Fibroblast of skin of abdomen (primary cell): Measurements from ENCODE around the gene IL3RA. TPM values are rescaled to one million over a fixed set of nuclear protein-coding genes. Genes with fewer than 3 reads are reported as not detected.
"Not testable (repeated sequence)": the region's sequence is repeated elsewhere in the genome, so short reads cannot be mapped to it uniquely, and the experiment has no call there.

Source experiments
- DNase-seq: peaks from one replicate; pipeline ENCODE4 v3.0.0-alpha.2; 2013
- polyA plus RNA-seq, 2 experiments: library from polyadenylated mRNA; unstranded; fragments of 120-200 nt; gene quantifications; one replicate each; pipeline ENCODE4 v1.2.1, GENCODE V29; 2013; ENCODE audit not compliant: insufficient read length in 2 of 2

The IL3RA gene
- 0.62 TPM for polyA plus RNA-seq (2013, experiment 1 of 2; ENCODE audit: insufficient read length)
- polyA plus RNA-seq (2013, experiment 2 of 2; ENCODE audit: insufficient read length): 1.3 TPM

DNA sequence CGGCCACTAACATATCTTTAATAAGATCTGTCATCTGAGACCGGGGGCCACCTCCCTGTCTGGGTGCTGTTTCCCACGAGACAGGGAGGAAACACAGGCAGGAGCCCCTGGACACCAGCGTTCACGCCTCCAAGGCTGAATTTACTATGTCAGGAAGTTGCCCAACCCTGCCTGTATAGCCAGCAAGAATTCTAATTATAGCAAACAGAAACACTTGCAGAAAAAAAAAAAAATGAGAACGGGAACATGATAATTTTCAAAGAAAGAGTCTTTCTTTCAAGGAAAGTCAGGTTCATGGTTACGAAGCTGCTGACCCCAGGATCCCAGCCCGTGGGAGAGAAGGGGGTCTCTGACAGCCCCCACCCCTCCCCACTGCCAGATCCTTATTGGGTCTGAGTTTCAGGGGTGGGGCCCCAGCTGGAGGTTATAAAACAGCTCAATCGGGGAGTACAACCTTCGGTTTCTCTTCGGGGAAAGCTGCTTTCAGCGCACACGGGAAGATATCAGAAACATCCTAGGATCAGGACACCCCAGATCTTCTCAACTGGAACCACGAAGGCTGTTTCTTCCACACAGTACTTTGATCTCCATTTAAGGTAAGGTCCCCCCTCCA is at the start of gene IL3RA:
IL3RA (plus strand) TSS at position 455 of the 613 bp plus-strand sequence. CDS start 4,981 bp downstream, outside the sequence.
- DNase-seq: no peak

GRCh38 chrX:1289535-1289934 is 47.0 kb upstream of the IL3RA start:
- DNase-seq: no peak

- no peak for DNase-seq
Observed at GRCh38 chrX:1291110-1291740, 45.4 kb upstream of the IL3RA start.

GRCh38 chrX:1292575-1293290 is 43.9 kb upstream of the IL3RA start:
- no peak for DNase-seq

DNA sequence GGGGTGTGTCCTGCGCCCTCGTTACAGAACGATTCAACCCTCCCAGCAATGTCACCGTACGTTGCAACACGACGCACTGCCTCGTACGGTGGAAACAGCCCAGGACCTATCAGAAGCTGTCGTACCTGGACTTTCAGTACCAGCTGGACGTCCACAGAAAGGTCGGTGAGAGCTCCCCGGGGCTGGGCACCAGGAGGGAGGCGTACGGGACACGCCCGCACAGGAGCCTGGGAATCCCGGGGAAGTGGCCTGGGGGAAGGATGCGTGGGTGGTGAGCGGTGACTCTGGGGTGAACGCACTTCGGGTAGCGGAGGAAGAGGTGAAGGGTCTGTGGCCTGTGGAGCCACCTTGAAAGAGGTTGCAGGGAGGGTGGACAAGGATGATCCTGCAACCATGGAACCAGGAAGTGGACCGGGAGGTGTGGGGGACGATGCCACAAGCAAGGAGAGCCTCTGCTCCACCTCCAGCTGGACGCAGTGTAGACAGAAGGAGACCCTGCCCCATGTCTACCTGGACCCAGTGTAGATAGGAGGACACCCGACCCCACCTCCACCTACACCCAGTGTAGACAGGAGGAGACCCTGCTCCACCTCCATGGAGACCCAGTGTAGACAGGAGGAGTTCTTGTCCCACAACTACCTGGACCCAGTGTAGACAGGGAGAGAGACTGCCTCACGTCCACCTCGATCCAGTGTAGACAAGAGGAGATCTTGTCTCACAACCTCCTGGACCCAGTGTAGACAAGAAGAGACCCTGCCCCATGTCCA is 42.1 kb upstream of the IL3RA start:
- DNase-seq: no peak

DNA sequence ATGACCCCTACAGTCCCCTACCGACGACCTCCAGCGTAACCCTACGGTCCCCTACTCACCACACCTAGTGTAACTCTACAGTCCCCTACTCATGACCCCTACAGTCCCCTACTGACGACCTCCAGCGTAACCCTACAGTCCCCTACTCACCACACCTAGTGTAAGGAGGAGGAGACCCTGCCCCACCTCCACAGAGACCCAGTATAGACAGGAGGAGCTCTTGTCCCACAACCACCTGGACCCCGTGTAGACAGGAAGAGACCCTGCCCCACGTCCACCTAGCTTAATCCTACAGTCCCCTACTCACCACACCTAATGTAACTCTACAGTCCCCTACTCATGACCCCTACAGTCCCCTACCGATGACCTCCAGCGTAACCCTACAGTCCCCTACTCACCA is 41.0 kb upstream of the IL3RA start:
- no peak for DNase-seq

DNA sequence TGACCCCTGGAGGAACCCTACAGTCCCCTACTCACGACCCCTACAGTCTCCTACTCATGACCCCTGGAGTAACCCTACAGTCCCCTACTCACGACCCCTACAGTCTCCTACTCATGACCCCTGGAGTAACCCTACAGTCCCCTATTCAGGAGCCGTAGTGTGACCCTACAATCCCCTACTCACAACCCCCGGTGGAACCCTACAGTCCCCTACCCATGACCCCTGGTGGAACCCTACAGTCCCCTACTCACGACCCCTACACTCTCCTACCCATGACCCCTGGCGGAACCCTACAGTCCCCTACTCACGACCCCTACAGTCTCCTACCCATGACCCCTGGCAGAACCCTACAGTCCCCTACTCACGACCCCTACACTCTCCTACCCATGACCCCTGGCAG is 39.0 kb upstream of the IL3RA start:
- DNase-seq: not testable (repeated sequence)

GRCh38 chrX:1300449-1300848 is 36.1 kb upstream of the IL3RA start:
- DNase-seq: no peak

- DNase-seq: no peak
Observed at GRCh38 chrX:1305411-1305810, 31.2 kb upstream of the IL3RA start.

GRCh38 chrX:1306909-1307625 is 29.5 kb upstream of the IL3RA start:
- DNase-seq: no peak

- DNase-seq: no peak
Observed at GRCh38 chrX:1307626-1308340, 28.8 kb upstream of the IL3RA start.

DNA sequence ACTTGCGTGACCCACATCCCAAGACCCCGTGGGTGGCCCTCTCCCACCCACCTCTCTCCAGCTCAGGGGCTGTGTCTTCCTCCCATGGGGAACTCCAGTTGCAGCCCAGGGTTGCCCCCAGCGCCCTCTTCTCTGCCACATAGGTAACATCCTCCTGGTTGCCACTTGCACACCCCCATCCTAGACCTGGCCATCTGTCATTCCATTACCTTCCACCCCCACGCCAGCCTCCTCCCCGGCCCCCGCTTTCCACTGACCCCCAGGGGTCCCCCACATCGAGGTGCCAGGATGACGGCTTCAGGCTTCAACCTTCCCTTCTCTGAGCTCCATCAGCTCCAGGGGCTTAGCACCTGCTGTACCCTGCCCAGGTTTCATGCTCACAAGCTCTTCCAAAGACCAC is 28.1 kb upstream of the IL3RA start:
- DNase-seq: no peak

GRCh38 chrX:1308917-1309316 is 27.7 kb upstream of the IL3RA start:
- not testable (repeated sequence) for DNase-seq

DNA sequence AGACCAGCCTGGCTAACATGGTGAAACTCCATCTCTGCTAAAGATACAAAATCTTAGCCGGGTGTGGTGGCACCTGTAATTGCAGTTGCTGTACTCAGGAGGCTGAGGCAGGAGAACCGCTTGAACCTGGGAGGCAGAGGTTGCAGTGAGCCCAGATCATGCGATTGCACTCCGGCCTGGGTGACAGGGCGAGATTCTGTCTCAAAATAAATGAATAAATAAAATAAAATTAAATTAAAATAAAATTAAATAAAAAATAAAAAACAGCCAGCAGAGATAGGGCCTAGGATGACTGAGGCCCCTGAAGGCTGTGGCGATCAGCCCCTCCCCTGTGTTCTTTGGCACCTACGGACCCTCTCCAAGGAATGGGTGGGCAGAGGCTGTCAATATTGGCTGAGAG is 22.8 kb upstream of the IL3RA start:
- DNase-seq: no peak

DNA sequence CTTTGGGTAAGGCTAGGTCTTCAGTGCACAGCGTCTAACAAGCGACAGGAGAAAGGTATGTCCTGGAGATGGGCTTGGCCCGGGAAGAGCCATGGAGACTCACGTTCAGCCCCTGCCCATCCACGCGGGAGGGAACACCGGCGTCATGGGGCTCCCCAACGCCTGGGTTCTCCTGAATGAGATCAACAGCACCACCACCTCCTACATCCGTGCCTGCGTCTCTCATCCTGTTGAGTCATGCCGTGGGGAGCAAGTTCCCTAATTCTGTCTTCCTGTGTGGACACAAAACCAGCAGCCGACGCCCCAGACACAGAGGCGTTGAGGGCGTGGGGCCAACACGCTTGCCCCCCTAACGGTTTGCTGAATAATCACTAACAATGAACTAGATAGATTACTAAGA is 20.1 kb upstream of the IL3RA start:
- DNase-seq: no peak

DNA sequence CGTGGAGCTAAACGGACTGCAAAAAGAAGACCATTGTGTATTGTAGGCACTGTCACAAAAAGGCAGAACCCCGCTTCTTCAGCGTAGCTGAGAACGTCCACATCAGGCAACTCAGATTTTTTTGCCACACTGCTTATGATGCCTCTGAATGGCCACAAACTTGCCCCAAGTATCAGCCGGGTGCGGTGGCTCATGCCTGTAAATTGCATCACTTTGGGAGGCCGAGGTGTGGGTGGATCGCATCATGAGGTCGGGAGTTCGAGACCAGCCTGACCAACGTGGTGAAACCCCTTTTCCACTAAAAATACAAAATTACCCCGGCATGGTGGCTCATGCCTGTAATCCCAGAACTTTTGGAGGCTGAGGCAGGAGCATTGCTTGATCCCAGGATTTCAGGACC is 14.9 kb upstream of the IL3RA start:
- DNase-seq: no peak

- DNase-seq: no peak
Observed at GRCh38 chrX:1322393-1322792, 14.2 kb upstream of the IL3RA start.

DNA sequence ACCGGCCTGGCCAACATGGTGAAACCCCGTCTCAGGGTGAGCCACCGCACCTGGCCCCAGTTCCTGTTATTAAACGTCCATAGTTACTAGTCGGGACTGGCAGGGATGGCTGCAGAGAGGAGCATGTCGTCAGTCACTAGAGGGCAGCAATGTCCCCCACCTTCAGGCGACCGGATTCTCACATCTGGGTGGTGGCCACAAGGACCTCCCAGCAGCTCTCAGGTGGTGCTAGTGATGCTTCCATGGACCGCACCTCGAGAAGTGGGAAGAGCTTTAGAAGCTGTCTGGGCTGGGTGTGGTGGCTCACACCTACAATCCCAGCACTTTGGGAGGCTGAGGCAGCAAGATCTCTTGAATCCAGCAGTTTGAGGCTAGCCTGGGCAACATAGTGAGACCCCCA is 13.3 kb upstream of the IL3RA start:
- DNase-seq: no peak

DNA sequence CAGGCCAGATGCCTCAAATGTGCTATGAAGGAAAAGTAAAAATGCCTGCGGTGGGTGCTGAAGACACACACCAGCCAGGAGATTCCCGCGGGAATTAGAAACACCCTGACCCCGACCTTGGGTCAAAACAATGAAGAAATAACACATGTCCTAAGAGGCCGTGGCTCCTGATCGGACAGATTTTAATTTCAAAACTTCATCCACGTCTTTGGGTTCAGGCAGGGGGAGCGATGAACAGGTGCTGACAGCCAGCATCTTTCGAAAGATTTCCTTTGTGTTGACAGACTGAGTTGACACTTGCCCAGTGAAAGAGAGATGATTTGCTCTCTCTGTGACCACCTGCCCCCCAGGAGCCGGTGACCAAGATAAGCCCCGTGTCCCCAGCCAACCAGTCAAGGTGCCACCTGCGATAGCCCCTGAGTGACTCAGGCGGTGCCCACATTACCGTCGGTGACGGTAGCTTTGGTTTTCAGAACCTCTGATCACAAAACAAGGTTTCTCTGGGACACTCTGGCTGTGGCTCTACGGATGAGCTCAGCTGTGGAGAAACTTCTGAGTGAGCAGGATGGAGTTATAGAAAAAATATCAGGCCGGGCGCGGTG is 11.0 kb upstream of the IL3RA start:
- DNase-seq: no peak

DNA sequence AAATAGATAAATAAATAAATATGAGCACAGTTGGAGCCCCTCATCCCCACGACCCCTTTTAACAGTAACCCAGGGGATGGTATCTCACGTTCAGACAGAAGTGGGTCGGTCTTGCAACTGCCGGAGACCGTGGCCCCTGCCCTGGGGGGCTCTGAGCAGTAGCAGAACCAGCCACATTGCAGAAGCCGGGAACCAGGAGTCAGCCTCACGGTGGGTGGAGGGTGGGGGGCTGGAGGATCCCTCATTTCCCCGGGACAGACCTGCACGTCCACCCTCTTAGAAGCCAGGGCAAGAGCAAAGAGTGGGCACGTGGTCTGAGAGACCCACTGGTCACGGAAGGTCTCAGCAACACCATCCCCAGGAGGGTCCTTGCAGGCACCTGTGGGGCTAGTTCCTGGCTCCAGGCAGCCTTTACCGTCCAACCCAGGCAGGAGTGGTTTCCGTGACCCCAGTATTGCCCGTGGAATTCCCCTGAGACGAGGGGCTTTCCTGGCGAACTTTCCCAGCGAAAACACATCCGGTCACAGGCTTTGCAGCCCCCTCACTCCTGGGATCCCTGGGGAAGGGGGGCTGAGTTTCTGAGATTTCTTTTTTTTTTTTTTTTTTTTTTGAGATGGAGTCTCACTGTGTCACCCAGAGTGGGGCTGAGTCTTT is 8.8 kb upstream of the IL3RA start:
- DNase-seq: no peak

DNA sequence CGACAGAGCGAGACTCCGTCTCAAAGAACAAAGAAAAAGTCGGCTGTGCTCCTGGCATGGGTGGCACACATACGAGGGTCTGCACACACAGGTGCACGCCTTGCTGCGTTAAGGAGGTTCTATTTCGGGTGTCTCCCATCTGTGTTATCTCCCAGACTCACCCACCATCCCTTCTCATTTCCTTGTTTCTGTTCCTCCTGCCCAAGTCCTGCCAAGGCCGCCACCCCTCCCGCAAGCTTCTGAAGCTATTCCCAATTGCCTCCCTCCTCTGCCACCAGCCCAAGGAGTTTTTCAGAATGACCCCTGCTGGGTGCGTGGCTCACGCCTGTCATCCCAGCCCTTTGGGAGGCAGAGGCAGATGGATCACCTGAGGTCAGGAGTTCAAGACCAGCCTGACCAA is 6.0 kb upstream of the IL3RA start:
- DNase-seq: no peak
